Measurements from ENCODE around the gene TXNDC11.

Gene TXNDC11

DNA sequence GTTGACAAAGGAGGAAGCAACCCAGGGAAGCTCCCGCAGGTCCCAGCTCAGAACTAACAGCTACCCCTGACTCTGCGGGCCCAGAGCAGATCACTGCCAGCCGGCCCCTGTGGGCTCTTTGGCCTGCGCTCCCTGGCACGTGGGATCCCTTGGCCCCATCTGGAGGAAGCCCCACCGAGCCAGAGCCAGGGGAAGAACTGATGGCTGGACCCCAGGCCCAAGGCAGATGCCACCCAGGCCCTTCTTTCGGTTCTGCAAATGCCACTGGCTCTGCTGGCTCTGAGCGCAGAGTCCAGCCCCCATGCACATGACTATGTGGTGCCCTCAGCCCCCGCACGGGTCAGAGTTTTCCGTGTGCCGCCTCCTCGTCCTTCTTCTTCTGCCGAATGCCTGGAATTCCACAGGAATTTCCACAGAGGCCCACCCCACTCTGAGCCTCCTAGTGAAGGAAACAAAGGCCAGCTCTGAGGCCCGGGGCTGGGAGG is 110.2 kb downstream of the TXNDC11 start:
- TF ChIP-seq, protein P1, sequence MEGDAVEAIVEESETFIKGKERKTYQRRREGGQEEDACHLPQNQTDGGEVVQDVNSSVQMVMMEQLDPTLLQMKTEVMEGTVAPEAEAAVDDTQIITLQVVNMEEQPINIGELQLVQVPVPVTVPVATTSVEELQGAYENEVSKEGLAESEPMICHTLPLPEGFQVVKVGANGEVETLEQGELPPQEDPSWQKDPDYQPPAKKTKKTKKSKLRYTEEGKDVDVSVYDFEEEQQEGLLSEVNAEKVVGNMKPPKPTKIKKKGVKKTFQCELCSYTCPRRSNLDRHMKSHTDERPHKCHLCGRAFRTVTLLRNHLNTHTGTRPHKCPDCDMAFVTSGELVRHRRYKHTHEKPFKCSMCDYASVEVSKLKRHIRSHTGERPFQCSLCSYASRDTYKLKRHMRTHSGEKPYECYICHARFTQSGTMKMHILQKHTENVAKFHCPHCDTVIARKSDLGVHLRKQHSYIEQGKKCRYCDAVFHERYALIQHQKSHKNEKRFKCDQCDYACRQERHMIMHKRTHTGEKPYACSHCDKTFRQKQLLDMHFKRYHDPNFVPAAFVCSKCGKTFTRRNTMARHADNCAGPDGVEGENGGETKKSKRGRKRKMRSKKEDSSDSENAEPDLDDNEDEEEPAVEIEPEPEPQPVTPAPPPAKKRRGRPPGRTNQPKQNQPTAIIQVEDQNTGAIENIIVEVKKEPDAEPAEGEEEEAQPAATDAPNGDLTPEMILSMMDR (IDR thresholded peaks at IDR 0.05; ENCODE audit: low read depth, low read length, missing control alignments), result no peak
- Histone ChIP-seq H3K27ac (no peak overlapping the region), H3K36me3 (replicated peaks) (no peaks in the 10 kb centered on the region), H3K4me3 (ENCODE audit: low read depth, low read length) (no peak overlapping the region), H3K27me3 (replicated peaks) (no peaks in the 10 kb centered on the region)
- peak; percentile 52 for DNase-seq
- in situ Hi-C loops (cut with HindIII; ENCODE audit: low pct_ligation_motif_present, low sequenced_read_pairs), result no loop called here

DNA sequence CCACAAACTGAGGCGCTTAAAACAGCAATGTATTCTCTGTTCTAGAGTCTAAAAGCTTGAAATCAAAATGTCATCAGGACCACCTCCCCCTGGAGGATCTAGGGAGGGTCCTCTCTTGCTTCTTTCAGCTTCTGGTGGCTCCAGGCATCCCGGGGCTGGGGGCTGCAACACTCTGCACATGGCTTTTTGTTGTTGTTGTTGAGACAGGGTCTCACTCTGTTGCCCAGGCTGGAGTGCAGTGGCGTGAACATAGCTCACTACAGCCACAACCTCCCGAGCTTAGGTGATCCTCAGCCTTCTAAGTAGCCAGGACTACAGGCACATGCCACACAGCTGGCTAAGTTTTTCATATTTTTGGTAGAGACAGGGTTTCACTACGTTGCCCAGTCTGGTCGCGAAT is 111.4 kb downstream of the TXNDC11 start:
- no peak overlapping the region for H3K27ac ChIP-seq
- in situ Hi-C loops (cut with HindIII; ENCODE audit: low pct_ligation_motif_present, low sequenced_read_pairs), result no loop called here

DNA sequence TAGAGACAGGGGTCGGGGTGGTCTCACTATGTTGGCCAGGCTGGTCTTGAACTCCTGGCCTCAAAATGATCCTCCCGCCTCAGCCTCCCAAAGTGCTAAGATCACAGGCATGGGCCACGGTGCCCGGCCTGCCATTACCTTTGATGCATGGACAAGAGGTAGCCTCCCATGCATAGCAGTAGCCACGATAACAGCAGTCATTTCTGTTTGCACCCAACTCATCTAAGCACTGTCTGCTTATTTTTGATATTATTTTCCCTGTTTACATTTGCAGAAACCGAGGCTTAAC is 111.9 kb downstream of the TXNDC11 start:
- DNase-seq, result no peak
- H3K27ac ChIP-seq, result no peak overlapping the region
- no peaks in the 10 kb centered on the region for H3K27me3 ChIP-seq (replicated peaks)
- H3K4me3 ChIP-seq (ENCODE audit: low read depth, low read length), result no peak overlapping the region
- TF ChIP-seq, protein P1 (IDR thresholded peaks at IDR 0.05; ENCODE audit: low read depth, low read length, missing control alignments), result no peak
- no peaks in the 10 kb centered on the region for H3K36me3 ChIP-seq (replicated peaks)
- in situ Hi-C loops (cut with HindIII; ENCODE audit: low pct_ligation_motif_present, low sequenced_read_pairs), result no loop called here

More for the DNA sequence above, 111.4 kb downstream of the TXNDC11 start:
- no peak overlapping the region for H3K4me3 ChIP-seq (ENCODE audit: low read depth, low read length)
- no peak for DNase-seq
- TF ChIP-seq, protein P1 (IDR thresholded peaks at IDR 0.05; ENCODE audit: low read depth, low read length, missing control alignments), result no peak
- H3K27me3 ChIP-seq (replicated peaks), result no peaks in the 10 kb centered on the region
- H3K36me3 ChIP-seq (replicated peaks), result no peaks in the 10 kb centered on the region

DNA sequence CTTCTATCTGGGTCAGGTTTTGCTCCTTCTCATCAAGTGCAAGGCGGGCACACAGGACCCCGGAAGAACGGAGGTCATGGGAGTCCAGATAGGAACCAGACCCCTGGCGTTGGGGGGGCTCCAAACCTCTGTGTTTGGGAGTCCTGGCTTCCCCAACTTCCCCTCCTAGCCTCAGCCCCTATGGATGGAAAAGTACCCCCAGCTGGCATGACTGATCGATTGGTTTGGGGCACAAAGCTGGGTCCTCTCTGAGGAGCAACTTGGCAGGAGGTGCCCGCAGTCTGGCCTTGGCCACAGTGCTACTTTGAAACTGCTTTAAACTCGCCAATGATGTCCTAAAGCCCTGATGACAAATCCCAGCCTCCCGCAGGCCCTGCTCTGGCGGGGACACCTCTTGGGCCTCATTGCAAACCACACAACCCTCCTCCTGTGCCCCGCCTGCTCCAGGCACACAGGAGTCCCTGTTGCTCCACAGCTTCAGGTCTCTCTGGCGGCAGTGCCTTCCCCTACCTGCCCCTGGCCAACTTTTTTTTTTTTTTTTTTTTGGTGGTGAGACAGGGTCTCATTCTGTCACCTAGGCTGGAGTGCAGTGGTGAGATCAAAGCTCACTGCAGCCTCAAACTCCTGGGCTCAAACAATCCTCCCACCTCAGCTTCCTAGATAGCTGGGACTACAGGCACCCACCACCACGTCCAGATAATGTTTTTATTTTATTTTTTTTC is 112.5 kb downstream of the TXNDC11 start:
- in situ Hi-C loops (cut with HindIII; ENCODE audit: low pct_ligation_motif_present, low sequenced_read_pairs), result no loop called here
- TF ChIP-seq, protein P1 (IDR thresholded peaks at IDR 0.05; ENCODE audit: low read depth, low read length, missing control alignments), result no peak
- Histone ChIP-seq H3K36me3 (replicated peaks) (no peaks in the 10 kb centered on the region), H3K27me3 (replicated peaks) (no peaks in the 10 kb centered on the region), H3K27ac (no peak overlapping the region), H3K4me3 (ENCODE audit: low read depth, low read length) (no peak overlapping the region)
- no peak for DNase-seq

Measured in brain microvascular endothelial cell (primary cell).